Lower leg skin (tissue), 3 donors: Measurements from ENCODE around the gene KYNU.

Experiments used
- POLR2A ChIP-seq, 2 donors: fragments of 450-650 bp; IDR thresholded peaks; one replicate each; pipeline ENCODE4 v1.6.1; 2016 to 2017; ENCODE audit warnings: antibody characterized with exemption in 2 of 2, mild to moderate bottlenecking in 1 of 2, moderate library complexity in 1 of 2
- TF ChIP-seq, protein P1 (sequence below), 3 donors: fragments of 450-650 bp; IDR thresholded peaks; one replicate each; pipeline ENCODE4 v1.5.1; 2016; ENCODE audit warnings: antibody characterized with exemption in 3 of 3, mild to moderate bottlenecking in 3 of 3, moderate library complexity in 2 of 3

DNA sequence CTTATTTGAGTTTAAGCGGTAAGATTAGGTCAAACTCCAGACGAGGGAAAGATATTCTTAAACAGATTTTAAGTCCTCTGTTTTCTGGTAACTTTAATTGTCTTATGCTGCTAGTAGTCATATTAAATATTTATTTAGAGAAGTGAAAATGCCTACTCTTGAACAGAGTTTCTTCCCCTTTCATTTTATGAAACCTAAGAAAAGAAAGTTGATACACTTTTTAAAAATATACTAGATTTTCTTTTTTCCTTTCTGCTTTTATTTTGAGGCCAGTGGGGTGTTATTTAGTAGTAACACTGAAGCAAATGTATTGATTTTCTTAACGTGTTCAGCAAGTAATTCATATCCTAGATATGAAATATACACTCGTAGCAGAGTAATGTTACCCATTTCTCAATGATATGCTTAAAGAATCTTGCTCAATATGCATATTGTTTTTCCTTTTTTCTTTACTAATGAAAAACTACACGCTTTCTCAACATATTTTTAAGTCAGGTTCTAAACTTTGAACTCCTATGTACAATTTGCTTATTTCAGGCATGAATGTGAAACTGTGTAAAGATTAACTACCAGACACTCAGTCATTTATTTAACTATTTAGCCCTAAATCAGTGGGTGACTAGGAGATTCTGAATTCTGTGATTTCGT is 691 bp downstream of the KYNU start:
- TF ChIP-seq, protein P1, sequence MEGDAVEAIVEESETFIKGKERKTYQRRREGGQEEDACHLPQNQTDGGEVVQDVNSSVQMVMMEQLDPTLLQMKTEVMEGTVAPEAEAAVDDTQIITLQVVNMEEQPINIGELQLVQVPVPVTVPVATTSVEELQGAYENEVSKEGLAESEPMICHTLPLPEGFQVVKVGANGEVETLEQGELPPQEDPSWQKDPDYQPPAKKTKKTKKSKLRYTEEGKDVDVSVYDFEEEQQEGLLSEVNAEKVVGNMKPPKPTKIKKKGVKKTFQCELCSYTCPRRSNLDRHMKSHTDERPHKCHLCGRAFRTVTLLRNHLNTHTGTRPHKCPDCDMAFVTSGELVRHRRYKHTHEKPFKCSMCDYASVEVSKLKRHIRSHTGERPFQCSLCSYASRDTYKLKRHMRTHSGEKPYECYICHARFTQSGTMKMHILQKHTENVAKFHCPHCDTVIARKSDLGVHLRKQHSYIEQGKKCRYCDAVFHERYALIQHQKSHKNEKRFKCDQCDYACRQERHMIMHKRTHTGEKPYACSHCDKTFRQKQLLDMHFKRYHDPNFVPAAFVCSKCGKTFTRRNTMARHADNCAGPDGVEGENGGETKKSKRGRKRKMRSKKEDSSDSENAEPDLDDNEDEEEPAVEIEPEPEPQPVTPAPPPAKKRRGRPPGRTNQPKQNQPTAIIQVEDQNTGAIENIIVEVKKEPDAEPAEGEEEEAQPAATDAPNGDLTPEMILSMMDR (IDR thresholded peaks at IDR 0.05) = no peak
- TF ChIP-seq POLR2A (IDR thresholded peaks at IDR 0.05) = no peak
